Pulmonary artery endothelial cell (primary cell): ENCODE measurements around the gene TMEM161A. TPM values are rescaled to one million over a fixed set of nuclear protein-coding genes. Genes with fewer than 3 reads are reported as not detected.
A peak's percentile ranks its signal among the peaks of the same experiment; 100 is the strongest.
"Not testable (repeated sequence)": the region's sequence is repeated elsewhere in the genome, so short reads cannot be mapped to it uniquely, and the experiment has no call there.

ENCODE experiments used
- DNase-seq: peaks from one replicate; pipeline ENCODE4 v3.0.0-alpha.2; 2011; ENCODE audit warnings: low read depth, low spot score
- total RNA-seq: library from RNA; depleted of rRNA; stranded (reverse); fragments of >200 nt; gene quantifications from 2 replicates; pipeline ENCODE4 v1.2.3, GENCODE V29; 2014

The TMEM161A gene
- 22.1 and 29.5 TPM in 2 replicates for total RNA-seq

DNA sequence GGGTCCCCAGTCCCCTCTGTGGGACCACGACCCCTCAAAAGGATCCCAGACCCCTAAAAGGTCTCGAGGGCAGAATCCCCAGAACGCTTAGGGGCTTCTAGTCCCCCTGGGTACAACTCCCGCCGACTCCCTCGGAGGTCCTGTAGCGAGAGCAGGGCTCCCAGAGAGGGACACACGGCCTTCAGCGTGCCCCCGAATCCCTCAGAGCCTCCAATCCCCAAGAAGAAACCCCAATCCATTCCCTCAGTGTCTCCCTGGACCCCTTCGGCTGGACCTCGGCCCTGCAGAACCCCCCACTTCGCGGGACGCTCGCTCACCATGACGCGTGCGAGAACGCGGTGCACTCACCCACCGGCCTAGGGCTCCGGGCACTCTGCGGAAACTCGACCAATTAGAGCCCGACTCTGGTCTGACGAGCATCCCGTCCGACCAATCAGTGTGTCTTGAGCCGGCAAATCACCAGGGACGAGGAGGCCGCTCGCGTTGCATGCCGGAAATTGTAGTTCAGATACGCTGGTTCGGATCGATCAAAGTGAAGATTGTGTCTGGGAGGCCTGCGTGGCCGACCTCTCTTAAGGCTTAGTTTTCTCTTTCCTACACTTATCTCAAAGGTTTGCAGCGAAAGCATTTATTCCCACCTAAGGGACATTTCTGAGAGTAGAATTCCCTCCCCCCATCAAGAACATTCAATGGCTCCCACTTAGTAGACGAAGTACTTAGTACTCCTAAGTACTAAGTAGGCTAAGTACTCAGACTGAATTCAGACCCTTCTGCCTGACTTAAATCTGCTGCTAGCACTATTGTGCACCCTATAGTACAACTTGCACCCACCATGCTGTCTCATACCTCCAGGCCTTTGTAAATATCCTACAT lies at the start of gene TMEM161A:
Gene TMEM161A (minus strand): TSS at position 370 of the 873 bp plus-strand sequence. CDS start 50 bp downstream, at position 320.
- peak; percentile 95 for DNase-seq

DNA sequence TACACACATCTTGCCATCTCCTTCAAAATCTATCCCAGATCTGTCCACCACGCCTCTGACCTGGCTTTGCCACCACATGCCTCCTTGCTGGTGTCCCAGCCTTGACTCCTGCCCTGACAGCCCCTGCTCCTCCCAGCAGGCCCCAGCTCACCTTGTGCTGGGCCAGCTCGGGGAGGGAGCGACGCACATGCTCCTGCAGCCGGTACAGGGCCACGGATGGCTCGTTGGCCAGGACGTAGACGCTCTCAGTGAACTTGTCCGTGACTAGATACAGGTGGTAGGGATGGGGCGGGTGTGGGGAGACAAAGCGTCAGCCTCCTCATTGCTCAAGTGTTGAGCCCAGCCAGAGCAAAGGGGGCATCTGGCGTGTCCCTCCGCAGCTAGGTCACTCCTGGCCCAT lies 48.5 kb upstream of the TMEM161A start:
- no peak for DNase-seq

DNA sequence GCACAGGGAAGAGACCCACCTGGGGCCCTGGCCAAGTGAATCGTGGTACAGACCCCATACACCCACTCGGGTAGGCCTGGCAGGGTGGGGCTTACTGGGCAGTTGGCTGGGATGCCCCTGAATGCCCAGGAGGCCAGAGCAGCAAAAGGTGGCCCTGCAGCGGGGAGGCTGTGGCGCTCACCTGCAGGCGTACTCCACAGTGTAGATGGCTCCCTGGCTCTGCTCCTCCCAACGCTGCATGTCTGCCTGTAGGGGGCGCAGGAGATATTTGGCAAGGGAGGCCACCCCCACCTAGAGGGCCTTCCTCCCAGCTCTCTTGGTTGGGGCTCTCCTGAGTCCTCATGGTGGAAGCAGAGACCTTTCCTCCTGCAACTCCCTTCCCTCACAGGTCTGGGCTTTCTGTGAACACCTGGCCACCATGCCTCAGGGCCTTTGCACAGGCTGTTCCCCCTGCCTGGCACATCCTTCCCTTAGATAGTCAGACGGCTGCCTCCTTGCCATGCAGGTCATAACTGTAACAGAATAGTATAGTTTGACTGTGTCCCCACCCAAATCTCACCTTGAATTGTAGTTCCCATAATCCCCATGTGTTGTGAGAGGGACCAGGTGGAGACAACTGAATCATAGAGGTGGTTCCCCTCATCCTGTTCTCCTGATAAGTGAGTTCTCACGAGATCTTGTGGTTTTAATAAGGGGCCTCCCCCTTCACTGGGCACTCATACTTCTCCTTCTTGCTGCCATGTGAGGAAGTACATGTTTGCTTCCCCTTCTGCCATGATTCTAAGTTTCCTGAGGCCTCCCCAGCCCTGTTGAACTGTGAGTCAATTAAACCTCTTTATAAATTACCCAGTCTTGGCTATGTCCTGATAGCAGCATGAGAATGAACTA lies 47.8 kb upstream of the TMEM161A start:
- no peak for DNase-seq

- DNase-seq: no peak
These were observed 43.3 kb upstream of the TMEM161A start for GRCh38 chr19:19181488-19181998.

DNA sequence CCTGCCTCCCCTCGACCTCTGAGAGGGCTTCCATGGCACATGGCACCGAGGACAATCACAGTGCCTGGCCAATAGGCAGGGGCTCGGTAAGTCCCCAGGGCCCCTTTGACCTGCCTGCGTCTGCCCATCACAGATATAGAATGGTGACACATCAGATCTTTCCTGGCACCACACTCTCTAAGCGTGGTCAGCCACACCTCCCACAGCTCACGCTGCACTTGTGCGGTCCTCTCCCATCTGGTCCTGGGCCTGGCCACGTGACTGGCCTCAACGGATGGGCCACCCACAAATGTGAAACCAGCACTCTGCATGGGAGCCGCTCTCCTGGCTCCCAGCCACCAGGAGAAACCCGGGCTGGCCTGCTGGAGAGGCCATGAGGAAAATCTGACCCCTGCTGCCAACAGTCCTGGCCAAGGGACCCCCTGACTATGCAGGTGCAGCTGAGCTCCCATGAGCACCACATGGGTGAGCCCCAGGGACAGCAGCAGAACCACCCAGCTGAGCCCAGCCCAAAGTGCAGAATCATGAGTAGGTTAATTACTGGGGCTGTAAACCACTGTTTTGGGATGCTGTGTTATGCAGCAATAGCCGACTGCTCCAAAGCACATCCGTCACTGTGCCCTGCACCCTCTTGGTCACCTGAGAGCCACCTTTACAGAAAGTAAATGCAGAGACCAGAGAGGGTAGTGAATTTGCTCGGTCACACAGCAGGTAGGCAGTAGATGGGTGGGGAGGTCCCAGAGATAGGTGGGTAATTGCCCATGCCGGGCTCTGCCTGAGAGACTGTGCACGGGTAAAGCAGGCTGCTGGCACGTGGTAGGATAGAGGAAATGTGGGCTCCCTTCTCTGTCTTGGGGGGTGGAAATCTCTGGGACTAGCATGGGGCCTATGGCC lies 41.5 kb upstream of the TMEM161A start:
- no peak for DNase-seq

GRCh38 chr19:19176950-19177349 lies 38.7 kb upstream of the TMEM161A start:
- no peak for DNase-seq

- not testable (repeated sequence) for DNase-seq
These were observed 35.0 kb upstream of the TMEM161A start for GRCh38 chr19:19173243-19173642.

DNA sequence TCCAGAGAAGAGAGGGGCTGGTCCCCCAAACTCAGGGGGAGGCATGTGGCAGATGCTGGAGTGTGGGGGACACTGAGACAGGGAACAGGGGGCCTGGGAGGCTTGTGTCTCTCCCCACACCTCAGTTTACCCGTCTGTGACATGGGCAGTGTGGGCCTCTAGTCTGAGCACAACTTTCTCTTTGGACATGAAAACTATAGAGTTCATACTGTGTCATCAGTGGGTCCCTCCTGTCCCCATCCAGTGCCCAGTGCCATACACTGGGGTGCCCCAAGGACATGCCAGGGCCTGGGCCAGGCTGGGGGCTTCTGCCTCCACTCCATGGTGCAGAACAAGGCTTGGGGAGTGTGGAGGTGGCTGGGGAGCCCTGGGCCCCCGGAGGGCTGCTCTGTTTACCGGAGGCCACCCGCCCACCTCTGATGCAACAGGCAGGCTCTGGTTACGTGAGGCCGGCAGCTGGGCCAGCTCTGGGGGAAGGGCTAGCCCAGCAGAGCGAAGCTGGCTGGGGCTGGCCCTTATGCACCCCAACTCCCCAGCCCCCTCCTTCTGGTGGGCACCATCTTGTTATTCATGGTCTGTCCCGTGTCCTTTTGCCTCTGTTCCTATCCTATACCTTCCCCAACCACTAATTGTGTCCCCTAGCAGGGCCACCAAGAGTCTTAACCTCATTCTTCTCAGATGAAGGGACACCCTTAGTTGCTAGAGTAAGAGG lies 33.7 kb upstream of the TMEM161A start:
- DNase-seq: no peak

- DNase-seq: no peak
These were observed 32.8 kb upstream of the TMEM161A start for GRCh38 chr19:19170873-19171672.

- no peak for DNase-seq
These were observed 32.0 kb upstream of the TMEM161A start, which contains the start of gene MEF2B for GRCh38 chr19:19170053-19170872. Gene MEF2B, minus strand, starts transcription at chr19:19170263. Its CDS starts 19,528 bp downstream, at chr19:19150735.

DNA sequence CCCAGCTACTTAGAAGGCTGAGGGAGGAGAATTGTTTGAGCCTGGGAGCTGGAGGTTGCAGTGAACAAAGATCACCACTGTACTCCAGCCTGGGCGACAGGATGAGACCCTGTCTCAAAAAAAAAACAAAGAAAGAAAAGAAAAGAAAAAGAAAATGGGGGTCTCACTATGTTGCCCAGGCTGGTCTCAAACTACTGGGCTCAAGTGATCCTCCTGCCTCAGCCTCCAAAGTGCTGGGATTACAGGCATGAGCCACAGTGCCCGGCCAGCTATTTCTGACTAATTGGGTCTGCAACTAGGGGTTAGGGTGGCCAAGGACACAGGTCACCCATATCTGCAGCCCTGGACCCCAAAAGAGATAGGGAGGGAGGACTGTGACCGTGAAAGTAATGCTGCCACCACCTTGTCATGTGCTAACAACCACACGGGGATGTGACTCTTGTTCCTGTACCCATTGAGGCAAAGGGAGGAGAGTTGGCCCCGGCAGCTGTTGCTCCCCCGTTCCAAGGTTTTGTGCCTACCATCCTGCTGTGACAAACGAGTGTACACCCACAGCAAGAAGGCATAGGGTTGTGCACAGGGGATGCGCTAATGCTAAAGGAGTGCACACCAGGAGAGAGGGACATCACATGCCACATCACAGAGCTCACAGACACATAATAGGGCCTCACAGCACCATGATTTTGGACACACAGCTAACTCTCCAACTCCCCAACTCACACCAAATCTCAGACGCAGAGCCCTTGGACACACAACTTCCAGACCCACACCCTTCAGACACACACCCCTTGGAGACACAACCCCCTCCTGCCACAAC lies 31.2 kb upstream of the TMEM161A start:
- DNase-seq: no peak

DNA sequence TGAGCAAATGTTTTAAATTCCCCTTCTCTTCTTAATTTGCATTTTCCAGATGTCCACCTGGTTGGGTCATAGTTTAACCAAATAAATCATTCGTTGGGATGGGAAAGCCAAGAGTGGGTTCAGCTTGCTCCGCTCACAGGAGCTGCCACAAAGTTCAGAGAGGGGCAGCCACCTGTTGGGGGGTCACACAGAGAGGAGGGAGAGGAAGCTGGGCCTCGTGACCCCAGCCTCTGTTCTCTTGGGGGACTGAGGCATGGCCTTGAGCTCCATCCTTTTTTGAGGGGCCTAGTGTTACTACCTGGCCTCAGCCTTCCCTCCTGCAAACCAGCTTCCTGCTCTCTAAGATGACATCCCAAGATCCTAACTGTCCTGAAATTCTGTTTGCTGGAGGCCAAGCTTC lies 29.3 kb upstream of the TMEM161A start:
- DNase-seq: no peak

GRCh38 chr19:19165396-19165795 lies 27.1 kb upstream of the TMEM161A start:
- no peak for DNase-seq

GRCh38 chr19:19162495-19162894 lies 24.2 kb upstream of the TMEM161A start:
- DNase-seq: no peak

GRCh38 chr19:19160461-19161035 lies 22.3 kb upstream of the TMEM161A start:
- DNase-seq: no peak

GRCh38 chr19:19159534-19159933 lies 21.3 kb upstream of the TMEM161A start:
- DNase-seq: no peak

- DNase-seq: no peak
These were observed 19.5 kb upstream of the TMEM161A start for GRCh38 chr19:19157808-19158207.
